GM21447 (cell line): ENCODE measurements around the gene KL.

ENCODE experiments used
- ATAC-seq: cut with Tn5 transposase; IDR thresholded peaks from one replicate; pipeline ENCODE4 v1.9.1; 2021; ENCODE audit not compliant: unreplicated experiment

KL gene

DNA sequence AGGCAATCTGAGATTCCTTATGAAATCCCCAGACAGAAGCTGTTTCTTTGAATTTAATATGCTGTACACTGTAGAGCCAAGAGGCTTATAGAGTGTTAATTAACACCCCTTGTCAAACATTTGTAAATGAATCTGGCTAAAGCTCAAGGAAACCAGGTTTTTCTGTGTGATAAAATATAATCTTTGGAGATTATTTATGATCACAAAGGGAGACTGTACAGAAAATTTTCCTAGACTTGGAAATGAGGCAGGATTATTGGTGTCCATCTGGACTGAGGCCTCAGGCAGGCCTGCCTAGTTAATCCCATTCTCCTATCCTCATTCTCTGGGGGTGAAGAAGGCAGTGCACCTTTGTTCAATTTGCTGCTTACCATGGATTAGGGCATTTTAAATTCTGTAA, 17.8 kb downstream of the KL start:
- no peak for ATAC-seq

DNA sequence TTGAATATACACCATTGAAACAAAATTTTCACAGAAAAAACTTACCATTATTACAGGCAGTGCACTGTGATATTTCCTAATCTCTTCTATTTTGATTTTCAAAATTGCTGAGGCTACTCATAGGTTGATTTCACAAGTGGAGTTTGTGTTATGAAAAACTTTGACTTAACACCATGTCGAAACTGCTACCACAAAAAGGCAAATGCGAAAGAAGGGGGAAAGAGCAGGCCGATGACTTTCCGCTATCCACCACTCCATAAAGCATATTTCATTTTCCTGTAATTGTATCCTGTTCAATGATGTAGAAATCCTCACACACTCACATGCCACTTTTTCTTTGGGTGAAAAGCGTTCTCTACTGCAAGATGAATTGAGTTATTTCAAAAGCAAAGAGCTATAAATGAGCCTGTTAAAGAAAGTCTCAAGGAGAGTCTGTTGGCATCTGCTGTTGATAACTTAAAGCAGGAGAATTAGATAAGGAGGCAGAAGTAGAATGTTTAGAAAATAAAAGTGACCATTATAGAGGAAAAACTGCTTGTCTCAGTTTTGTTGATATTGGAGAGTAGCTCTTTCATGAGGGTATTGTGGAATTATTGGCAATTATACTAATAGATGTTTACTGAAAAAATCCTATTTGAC, 18.8 kb downstream of the KL start:
- ATAC-seq = no peak

DNA sequence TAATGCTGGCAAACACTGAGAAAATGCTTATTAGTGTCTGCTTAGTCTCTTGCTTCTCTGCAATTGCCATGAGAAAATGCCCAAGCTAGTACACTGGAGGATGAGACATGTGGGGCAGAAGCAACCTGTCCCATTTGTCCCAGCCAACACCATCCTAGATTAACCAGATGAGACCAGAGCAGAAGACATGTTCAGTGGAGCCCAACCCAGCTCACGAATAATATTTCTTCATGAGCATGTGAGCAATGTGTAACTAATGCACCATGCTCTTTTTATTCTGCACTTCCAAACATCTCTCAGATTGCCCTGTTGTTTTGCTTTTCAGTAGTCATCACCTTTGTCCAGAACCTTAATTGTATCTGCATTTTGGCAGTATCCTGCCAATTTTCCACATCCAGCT, 21.4 kb downstream of the KL start:
- ATAC-seq = no peak

DNA sequence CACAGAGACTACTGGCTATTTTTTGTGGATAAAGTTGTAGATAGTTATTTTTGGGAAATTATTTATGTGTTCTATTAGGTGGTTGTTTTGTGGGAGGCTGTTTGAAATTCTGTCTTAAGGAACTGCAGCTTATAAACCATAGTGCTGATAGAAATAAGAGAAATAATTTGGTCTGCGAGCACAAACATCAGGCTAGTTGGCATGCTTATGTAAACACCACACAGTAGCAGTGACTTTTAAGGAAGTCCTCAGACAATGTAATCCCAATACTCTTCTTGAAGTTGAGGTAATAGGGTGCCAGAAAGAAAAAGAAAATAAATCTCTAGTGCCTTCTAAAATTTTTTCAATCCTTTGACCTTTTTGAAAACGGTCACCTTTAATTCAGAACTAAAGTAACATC, 23.9 kb downstream of the KL start:
- no peak for ATAC-seq

DNA sequence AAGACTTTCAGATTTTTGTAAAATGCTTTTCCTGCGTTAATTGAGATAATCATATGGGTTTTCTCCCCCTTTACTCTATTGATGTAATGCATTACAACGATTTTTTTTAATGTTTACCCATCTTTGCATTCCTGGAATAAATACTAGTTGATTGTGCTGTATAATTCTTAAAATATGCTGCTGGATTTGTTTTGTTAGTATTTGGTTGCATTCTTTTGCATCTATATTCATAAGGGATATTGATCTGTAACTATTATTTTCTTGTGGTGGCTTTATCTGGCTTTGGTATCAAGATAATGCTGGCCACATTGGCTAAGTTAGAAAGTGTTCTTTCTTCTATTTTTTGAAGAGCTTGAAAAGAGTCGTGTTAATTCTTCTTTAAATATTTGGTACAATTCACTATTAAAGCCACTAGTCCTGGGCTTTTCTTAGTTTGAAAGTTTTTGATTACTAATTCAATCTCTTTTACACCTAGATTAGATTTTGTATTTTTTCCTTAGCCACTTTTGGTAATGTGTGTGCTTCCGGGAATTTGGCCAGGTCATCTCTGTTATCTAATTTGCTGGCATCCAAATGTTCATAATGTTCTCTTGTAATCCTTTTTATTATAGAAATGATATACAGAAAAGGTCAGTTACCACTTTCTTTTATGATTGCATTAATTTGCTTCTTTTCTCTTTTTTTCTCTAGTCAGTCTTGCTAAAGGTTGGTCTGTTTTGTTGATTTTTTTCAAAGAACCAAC, 29.8 kb downstream of the KL start:
- ATAC-seq = no peak

DNA sequence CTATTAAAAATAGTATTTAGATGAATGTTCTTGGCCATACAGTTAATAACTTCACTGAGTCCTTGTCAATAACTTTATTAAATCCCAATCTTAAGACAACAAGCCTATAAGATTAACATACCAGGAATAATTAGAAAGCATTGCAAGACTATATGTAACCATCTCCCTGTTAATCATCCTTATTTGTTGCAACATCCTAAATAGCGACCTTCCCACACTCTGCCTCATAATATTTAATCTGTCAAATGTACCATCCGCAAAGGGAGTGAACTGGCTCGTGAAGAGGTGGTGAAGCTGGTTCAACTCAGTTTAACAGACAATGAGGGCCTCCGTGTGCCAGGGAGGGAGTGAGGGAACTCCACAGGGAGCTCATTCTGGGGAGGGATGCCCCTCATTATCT, 33.9 kb downstream of the KL start:
- no peak for ATAC-seq

DNA sequence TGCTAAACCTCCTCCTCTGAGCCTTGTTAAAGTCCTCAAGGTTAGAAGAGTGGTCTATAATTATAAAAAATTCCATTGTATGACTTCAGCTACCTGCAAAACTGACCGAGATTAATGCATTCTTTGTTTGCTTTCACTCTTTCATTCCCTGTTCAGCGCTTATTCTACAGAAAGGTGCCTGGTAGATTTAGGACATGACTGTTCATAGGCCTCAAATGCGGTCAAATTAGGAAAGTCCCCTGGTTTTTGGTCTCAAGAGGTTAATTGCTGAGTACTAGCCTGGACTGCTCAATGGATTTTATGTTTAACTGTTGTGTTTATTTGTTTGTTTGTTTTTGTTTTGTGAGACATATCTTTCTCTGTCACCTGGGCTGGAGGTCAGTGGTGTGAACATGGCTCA, 35.4 kb downstream of the KL start:
- ATAC-seq = no peak

DNA sequence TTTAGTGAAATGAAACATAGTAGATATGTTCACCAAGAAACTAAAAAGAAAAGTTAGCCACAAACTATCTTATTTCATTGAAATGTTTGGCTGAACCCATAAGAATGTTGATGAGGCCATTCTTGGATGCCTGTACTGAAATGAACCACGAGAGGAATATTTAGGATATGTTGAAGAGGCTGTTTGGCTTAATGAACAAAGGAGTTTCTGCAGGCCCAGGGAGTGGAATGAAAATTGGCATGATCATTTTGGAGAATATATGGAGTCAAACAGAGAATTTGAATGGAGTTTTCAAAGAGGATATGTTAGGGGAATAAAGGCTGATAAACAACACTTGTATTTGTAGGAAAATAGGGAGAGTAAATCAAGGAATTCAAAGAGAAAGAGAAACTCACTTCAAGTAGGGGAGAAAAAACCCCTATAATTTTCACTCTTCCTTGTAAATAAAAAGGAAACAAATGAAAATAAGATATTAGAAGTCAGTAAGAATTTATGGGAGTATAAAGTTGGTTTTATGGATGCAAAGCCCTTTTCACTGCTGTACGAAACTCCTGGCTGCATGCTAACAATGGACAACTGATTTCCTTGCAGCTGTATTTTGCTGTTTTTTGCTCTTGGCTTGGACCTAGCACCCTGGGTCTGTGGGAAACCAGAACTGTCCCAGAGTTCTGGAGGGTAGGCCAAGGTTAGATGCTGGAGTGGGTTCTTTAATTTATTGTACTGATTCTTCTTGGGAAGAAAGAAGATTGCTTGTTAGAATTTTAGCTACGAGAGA, 36.5 kb downstream of the KL start:
- ATAC-seq = no peak

DNA sequence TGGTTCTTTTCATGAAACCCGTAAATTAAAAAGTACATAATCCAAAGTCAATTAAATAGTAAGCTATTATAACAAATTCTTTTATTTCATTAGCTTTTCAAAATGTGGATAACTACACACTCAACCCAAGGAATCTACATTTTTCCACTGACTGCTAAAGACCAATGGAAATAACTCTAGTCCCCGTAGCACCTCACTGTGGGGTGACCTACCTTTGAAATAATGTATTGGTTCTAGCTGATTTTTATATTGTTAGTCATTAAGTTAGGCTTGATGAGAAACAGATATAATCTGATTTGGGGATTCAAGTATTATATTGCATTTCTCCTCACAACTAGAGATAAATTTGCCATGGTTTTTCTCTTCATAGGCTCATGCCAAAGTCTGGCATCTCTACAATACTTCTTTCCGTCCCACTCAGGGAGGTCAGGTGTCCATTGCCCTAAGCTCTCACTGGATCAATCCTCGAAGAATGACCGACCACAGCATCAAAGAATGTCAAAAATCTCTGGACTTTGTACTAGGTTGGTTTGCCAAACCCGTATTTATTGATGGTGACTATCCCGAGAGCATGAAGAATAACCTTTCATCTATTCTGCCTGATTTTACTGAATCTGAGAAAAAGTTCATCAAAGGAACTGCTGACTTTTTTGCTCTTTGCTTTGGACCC, 37.3 kb downstream of the KL start:
- ATAC-seq = no peak

DNA sequence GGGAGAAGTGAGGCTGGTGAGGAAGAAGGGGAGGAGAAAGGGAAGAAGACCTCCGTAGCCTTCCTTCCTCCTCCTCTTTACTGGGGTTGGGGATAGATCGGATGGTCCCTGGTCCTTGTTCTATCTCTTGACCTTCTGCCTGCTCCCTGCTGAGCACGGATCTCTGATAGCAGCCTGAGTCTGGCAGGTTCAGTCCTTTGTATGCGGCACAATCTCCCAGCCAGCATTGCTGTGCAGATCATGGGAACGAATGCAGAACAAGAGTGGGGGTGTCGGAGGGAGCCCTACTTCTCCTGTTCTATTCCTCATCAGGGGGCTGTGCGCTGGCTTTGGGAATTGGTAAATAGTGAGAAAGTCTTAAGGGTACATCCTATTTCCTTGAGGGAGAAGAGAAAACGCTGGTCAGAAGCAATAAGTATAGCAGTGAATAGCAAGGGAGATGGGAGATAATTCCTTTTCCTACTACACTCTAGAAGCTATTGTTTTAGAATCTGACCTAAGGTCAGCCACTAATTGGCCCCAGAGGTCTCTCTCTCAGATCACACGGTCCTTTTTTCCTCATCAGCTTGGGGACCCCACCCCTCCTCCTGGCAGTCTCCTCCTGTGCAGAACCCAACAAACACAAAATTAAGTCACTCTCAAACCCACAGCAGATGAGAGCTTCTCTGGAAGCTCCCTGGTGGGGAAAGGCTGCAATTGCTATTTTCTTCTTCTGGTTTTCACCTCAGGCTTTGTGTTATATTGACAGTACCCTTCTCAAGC, 41.0 kb downstream of the KL start:
- ATAC-seq = no peak

DNA sequence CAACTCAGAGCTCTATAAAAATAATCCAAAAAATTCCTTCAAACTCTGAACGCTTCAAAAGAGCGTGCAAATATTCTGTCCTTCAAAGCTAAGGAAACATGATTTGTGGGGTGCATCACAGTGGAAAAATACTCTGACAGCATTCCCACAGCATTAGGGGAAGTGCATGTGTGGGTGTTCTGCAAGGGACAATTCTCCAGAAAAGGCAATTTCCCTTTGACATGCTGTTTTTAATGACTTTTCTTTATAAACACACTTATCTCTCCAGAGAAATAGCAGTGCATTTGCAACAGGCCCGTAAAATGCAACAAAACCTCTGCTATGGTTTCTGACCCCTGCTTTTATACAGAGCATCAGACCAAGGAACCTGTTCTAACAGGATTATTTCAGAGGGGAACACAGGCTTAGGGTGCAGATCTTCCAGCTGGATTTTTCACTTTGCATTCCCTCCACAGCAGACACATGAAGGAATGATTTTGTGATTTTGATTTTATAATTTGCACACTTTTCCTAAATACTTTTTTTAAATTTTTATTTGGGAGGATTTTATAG, 42.6 kb downstream of the KL start:
- no peak for ATAC-seq

DNA sequence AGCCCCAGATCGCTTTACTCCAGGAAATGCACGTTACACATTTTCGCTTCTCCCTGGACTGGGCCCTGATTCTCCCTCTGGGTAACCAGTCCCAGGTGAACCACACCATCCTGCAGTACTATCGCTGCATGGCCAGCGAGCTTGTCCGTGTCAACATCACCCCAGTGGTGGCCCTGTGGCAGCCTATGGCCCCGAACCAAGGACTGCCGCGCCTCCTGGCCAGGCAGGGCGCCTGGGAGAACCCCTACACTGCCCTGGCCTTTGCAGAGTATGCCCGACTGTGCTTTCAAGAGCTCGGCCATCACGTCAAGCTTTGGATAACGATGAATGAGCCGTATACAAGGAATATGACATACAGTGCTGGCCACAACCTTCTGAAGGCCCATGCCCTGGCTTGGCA, 44.6 kb downstream of the KL start:
- no peak for ATAC-seq

DNA sequence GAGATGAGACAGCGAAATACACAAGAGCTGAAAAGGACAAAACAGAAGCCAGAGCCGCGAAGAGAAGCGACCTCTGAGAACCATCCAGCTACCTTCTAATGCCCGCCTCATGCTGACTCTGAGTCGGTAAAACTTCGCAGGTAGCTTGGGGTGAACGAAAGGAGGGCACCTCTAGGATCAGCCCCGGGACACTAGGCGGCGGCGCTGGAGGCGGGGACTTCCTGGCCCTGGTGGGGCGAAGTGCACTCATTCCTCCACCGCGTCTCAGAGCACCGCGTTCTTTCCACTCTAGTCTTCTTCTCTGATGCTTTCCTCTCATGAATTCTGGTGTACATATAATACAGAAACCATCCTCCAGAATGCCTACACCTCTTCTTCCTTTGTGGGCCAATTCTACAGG, 50.1 kb downstream of the KL start:
- no peak for ATAC-seq

DNA sequence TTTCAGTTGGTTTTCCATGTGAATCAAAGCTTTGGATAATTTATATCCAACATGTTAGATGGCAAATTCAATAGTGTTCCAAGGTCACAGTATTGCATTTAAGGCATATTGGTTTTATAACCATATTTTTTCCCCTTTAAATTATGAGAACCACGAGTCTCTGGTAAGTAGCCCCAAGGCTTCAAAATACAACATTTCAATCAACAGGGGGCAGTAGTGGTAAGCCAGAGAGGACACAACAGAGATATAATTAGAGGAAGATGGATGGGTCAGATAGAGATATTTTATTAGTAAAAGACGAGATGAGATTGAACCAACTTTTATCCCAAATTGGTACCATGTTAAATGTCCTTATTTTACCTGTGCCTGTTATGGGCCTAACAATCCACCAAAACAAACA, 53.1 kb downstream of the KL start:
- ATAC-seq = no peak

DNA sequence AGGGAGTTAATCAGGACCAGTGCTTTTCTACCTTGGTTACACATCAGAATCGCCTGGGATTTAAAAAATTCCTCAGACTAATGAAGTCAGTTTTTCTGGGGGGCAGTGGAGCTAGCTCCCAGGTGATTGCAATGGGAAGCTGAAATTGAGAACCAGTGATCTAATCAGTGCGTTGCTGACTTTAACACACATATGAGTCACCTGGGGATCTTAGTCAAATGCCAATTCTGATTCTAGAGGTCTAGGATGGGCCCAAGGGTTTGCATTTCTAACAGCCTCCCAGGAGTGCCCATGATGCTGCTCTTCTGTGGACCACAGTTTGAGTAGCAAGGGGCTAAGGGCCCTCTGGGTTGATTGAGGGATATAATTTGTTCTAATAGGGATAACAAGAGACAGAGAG, 54.5 kb downstream of the KL start:
- no peak for ATAC-seq

DNA sequence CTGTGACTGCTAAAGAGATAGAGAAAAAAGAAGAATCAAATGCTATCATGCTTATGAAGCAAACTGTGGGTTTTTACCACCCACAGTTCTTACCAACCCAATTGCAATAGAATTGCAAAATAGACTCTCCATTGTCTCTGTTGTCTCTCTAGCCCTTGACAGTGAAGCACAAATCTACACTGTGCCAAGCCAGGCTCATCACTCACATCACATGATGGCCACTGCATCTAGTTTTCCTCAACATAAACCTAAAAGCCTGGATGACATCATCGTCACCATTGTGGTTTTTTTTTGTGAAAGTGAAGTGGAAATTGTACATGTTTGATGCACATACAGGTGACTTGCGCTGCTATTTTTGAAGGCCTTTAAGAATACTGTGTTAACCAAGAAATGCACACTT, 56.1 kb downstream of the KL start:
- ATAC-seq = no peak

DNA sequence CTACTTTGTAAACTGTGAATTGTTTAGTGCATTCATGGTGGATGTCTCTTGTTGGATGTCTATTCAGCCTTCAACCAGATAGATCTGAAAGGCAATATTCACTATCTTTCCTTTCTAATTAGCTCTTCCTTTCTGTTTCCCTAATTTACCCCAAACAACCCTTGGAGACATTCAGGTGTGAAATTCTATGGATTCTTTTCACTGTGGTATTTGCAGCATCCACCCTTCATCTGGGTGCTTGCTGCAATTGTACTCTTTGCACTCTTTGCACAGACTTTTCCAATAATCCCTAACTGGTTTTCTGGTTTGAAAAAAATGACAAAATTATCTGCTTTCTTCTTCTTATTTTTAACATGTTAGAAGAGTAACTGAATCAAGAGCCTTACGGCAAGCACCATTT, 56.5 kb downstream of the KL start:
- no peak for ATAC-seq

DNA sequence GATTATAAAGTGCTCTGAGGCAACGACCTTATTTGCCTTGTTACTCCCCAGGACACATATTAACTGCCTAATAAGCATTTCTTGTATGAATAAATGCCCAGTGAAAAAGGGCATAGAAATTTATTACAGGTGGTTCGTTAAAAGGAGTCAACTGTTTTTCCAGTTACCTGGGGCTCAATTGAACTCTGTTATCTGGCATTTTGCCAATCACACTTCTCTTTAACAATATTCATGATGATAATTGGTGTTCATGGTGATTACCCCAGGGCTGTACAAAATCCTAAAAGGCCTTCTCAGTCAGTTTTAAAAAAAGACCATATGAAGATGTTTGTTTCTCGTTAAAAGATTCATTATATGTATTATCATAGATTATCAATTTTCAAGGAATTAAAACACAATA, 57.1 kb downstream of the KL start:
- ATAC-seq = no peak

DNA sequence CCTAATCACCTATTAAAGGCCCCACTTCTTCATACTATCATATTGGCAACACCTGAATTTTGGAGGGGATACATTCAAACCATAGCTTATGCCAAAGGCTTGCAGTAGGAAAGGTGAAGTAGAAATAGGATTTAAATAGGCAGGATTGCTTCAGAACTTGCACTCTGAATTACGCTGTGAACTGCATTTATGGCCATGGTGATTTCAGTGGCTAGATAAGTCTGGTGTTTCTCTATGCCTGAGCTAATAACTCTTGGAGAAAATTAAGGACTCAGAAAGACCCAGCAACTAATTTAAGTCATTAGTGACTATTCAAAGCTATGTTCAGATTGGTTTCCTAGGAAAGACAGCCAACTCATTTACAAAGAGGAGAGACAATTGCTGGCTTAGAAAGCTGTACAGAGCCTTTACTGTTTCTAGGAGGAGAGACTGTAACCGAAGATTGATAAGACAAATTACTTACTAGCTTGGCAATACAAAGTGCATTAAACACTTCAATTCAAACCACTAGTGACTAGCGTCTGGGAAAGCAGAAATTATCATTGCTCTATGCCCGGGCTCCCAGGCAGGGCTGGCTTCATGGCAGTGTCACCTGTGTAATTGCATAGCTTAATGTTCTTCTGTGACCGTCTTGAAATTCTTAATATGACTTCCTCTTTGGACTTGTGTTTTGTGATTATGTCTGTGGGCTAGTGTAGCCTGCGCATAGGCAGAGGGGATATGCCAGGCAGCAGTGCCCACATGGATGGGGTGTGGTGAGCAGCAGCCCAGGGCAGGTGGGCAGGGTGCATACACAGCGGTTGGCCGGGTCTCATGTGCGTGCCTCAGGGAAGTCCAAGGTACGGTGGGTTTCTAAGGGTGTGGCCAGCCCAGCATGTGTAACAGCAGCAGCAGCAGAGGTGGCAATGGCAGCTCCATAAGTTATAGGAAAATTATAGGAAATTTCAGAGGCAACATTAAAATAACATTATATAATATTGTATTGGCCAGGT, 60.1 kb downstream of the KL start:
- no peak for ATAC-seq

DNA sequence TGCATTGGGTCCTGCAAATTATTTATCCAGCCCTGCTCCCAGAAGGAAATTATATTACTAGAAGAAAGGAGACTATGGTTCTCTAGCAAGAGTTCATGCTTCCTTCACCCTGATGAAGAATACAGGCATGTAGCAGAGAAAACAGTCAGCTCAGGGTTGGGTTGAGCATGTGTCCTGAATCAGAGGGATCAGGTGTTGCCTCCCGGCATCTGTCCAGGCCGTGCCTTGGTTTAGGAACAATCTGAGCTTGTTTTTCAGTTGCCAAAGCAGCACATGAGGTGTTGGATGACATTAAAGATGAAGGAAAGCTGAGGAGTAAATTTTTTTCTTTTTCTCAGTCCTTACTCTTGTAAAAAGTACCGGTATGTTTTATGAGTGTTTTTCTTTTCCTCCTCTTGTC, 62.0 kb downstream of the KL start:
- no peak for ATAC-seq
